Nephron (organoid): Measurements from ENCODE around the gene TANK.
"Not testable (repeated sequence)": the region's sequence is repeated elsewhere in the genome, so short reads cannot be mapped to it uniquely, and the experiment has no call there.

Experiments used
- H3K27ac Mint-ChIP-seq, 3 experiments: 2 replicates each; pipeline ENCODE4 v1.8.0; 2020; ENCODE audit warnings: mixed read lengths in 3 of 3, mild to moderate bottlenecking in 2 of 3, moderate library complexity in 1 of 3
- H3K27me3 Mint-ChIP-seq: 2 replicates; pipeline ENCODE4 v1.8.0; 2021; ENCODE audit warnings: low read depth, mild to moderate bottlenecking, moderate library complexity, mixed read lengths
- H3K36me3 Mint-ChIP-seq: 2 replicates; pipeline ENCODE4 v1.8.0; 2020; ENCODE audit warnings: low read depth, mixed read lengths
- H3K4me1 Mint-ChIP-seq: 2 replicates; pipeline ENCODE4 v1.8.0; 2020; ENCODE audit warnings: mixed read lengths
- H3K4me3 Mint-ChIP-seq, 3 experiments: 2 replicates each; pipeline ENCODE4 v1.8.0; 2020; ENCODE audit warnings: mild to moderate bottlenecking in 3 of 3, mixed read lengths in 3 of 3, moderate library complexity in 2 of 3
- H3K9me3 Mint-ChIP-seq: 2 replicates; pipeline ENCODE4 v1.8.0; 2020; ENCODE audit warnings: mixed read lengths
- TF ChIP-seq, protein P1 (sequence below), 3 experiments: fragments of 200-600 bp; sonication (generic); IDR thresholded peaks; one replicate each; pipeline ENCODE4 v1.5.0; 2021; ENCODE audit warnings: antibody characterized with exemption in 3 of 3; ENCODE audit not compliant: unreplicated experiment in 3 of 3

Gene TANK

DNA sequence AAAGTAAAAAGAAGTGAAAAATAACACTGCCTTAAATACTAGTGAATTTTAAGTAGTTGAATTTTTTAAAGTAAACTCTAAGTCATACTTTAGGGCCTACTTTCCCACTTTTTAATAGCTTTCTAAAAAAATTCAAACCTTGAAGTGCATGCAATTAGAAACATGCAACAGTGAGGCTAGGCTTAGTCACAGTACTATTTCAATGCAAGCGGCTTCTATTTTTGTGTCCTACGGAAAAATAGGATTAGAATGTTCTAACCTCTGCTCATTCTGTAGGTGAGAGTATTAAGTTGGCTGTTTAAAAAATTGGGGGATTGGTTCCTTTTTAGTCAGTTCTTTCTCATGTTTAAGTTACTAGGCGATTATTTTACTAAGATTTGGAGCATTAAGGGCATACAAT, 108.9 kb downstream of the TANK start:
- Mint-ChIP-seq H3K27ac (no peak overlapping the region), H3K4me3 (no peak overlapping the region), H3K4me1 (no peaks in the 10 kb centered on the region), H3K9me3 (no peaks in the 10 kb centered on the region), H3K36me3 (no peaks in the 10 kb centered on the region), H3K27me3 (no peaks in the 10 kb centered on the region)
- TF ChIP-seq, protein P1, sequence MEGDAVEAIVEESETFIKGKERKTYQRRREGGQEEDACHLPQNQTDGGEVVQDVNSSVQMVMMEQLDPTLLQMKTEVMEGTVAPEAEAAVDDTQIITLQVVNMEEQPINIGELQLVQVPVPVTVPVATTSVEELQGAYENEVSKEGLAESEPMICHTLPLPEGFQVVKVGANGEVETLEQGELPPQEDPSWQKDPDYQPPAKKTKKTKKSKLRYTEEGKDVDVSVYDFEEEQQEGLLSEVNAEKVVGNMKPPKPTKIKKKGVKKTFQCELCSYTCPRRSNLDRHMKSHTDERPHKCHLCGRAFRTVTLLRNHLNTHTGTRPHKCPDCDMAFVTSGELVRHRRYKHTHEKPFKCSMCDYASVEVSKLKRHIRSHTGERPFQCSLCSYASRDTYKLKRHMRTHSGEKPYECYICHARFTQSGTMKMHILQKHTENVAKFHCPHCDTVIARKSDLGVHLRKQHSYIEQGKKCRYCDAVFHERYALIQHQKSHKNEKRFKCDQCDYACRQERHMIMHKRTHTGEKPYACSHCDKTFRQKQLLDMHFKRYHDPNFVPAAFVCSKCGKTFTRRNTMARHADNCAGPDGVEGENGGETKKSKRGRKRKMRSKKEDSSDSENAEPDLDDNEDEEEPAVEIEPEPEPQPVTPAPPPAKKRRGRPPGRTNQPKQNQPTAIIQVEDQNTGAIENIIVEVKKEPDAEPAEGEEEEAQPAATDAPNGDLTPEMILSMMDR (IDR thresholded peaks at IDR 0.05; ENCODE audit: unreplicated experiment in 3 of 3), result no peak

DNA sequence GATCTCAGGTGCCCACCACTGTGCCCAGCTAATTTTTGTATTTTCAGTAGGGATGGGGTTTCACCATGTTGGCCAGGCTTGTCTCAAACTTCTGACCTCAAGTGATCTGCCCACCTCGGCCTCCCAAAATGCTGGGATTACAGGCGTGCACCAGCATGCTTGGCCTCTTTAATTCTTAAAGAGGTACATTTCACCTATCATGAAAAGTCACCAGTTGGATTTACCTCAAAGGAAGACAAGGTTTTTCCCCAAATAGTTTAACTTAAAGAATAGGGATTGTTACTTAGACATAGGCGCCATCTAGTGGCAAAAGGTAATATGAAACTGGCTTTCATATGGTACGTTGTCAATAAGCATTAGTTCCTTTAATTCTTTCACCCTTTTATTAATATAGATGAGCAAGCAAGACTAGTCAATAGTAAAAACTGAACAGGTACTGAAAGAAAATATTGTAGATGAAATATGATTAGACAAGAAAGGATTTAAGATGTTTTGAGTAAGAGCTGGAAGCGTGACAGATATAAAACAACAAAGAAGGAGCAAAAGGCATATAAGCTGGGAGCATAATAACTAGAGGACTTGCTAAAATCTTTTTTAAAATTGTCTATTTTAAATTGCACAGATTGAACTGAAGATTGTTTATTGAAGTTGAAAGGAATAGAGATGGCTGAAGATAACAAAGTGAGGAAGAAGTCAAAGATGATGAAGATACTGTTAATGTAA, 113.0 kb downstream of the TANK start:
- Mint-ChIP-seq H3K4me1 (no peaks in the 10 kb centered on the region), H3K27me3 (no peaks in the 10 kb centered on the region), H3K4me3 (no peak overlapping the region), H3K36me3 (no peaks in the 10 kb centered on the region), H3K9me3 (no peaks in the 10 kb centered on the region), H3K27ac (no peak overlapping the region)
- TF ChIP-seq, protein P1 (IDR thresholded peaks at IDR 0.05; ENCODE audit: unreplicated experiment in 3 of 3), result peak; percentile 55 to 73 (median 55)

DNA sequence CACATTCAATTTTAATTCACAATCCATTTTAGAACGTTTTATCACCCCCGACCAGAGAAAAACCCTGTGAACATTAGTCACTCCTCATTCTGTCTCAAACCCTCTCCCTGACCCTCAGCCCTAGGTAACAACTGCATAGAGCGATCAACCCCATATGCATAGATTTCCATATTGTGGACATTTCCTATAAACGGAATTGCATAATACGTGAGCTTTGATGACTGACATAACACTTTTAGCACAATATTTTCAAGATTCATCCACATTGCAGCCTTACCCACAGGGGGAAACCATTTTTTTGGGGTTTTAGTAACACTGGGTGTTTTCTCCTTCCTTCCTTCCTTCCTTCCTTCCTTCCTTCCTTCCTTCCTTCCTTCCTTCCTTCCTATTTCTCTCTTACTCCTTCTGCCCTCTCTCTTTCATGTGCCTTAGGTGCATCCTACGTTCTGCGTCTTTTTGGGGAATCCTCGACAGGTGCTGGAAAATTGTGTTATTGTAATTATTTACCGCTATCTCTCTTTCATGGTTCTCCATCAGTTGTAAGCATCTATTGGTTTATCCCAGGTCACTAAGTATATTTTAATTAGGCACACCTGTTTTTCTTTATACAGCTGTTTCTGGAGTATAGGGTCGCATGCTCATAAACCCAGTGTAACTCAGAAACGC, 118.5 kb downstream of the TANK start:
- H3K9me3 Mint-ChIP-seq, H3K4me3 Mint-ChIP-seq, H3K4me1 Mint-ChIP-seq, H3K36me3 Mint-ChIP-seq, H3K27ac Mint-ChIP-seq, H3K27me3 Mint-ChIP-seq: not testable (repeated sequence)

DNA sequence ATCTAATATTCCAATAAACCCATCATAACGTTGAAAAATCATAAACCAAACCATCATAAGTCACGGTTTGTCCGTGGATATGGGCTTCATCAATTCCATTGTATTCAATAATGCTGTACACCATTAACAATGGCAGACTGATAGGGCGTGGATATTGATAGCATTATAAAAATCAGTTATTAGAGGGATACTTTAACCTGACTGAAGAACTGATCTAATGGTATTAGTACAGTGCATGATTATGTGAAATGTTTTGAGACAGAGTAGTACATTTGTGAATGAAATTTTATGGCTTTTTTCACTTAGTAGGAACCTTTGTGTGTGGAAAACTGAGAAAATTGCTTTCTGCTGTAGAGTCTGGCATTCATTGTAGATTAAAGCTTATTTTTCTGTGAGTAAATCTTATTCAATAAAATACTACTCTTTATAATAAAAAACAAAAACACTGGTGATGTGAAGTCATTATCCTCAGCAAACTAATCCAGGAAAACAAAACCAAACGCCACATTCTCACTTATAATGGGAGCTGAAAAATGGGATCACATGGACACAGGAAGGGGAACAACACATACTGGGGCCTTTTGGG, 119.1 kb downstream of the TANK start:
- H3K4me1 Mint-ChIP-seq, H3K4me3 Mint-ChIP-seq, H3K36me3 Mint-ChIP-seq, H3K27me3 Mint-ChIP-seq, H3K27ac Mint-ChIP-seq, H3K9me3 Mint-ChIP-seq: not testable (repeated sequence)

DNA sequence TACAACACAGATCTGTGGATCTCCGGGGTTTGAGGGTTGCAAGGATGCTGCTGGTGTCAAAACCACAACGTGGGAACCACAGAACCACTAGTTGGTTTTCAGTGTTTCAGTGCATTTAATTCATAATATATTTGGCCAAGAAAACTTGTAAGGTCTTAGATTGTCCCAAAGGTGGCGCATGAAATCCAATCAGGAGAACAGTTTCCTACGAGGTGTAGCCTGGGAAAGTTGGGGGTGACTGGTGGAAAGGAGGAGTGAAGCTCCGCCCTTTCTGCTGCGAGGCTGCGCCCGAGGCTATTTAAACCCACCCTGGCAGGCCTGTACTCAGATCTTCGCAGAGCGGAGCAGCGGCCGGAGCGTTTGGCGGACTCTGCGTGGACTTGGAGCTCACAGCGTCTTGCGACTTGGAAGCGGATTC, 120.7 kb downstream of the TANK start:
- not testable (repeated sequence) for H3K36me3 Mint-ChIP-seq
- peaks cover 11% of the 10 kb centered on the region for H3K9me3 Mint-ChIP-seq

DNA sequence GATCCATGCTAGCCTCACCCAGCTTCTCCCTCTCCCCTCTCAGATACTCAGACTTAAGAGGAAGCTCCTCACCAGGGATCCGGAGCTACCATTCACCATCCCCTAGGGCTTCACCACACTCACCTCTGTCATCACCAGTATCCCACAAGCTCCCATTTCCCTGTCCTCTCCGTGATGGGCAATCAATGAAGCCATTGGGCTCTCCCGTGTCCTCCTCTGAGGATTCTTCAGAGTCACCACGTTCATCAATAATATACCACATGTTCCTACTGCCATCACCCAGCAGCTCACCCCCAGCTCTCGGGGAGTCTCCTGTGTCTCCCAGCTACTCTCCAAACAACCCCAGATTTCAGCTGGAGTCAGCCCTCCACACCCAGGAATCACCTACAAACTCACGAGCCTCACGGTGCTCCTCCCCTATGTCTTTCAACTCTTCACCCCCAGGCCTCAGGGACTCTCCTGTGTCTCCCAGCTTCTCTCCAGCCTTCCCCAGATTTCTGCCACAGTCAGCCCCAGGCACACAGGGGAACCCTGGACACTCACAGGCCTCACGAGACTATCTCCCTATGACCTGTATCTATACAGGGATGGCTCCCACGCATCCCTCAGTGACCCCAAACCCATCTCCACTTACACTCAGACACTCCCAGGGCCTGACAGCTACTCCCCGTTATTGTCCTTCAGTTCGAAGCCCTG, 121.5 kb downstream of the TANK start:
- H3K4me1 Mint-ChIP-seq, H3K27ac Mint-ChIP-seq, H3K27me3 Mint-ChIP-seq, H3K4me3 Mint-ChIP-seq, H3K36me3 Mint-ChIP-seq: not testable (repeated sequence)
- H3K9me3 Mint-ChIP-seq, result peaks cover 11% of the 10 kb centered on the region

More for the DNA sequence above, 120.7 kb downstream of the TANK start:
- H3K27me3 Mint-ChIP-seq, H3K4me1 Mint-ChIP-seq, H3K4me3 Mint-ChIP-seq, H3K27ac Mint-ChIP-seq: not testable (repeated sequence)

DNA sequence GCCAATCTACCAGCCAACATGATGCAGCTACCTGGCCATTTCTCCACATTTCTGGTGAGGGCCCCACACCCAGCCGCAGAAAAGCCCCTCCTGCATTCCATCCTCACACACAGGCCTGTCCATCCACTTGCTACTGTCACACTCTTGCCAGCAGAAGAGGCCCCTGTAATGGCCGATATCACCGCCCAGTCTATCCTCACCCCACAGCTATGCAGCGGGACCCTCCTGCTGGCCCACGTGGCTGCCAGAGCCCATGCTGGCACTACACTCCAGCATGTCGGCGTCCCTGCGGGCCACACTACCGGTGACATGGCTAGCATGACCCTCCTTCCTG, 122.0 kb downstream of the TANK start:
- not testable (repeated sequence) for H3K4me3 Mint-ChIP-seq, H3K27me3 Mint-ChIP-seq, H3K27ac Mint-ChIP-seq, H3K36me3 Mint-ChIP-seq, H3K4me1 Mint-ChIP-seq
- H3K9me3 Mint-ChIP-seq, result peaks cover 11% of the 10 kb centered on the region

DNA sequence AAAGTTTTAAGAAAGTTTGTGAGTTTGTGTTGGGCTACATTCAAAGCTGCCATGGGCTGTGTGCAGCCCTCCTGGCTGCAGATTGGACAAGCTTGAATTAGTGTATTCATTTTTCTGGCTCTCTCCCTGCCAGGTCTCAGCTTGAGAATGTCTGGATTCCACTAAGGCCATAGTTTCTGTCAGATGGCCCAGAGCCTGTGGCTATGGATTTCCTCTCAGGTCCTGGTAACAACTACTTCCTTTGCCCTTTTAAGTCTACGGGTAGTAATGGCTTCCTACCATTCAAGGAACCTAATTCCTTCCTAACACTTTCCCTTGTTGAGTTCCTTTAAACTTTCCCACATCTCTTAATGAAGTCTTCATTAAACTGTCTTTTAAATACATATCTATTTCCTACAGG, 123.7 kb downstream of the TANK start:
- Mint-ChIP-seq H3K27ac (no peak overlapping the region), H3K27me3 (no peaks in the 10 kb centered on the region), H3K4me3 (no peak overlapping the region), H3K4me1 (no peaks in the 10 kb centered on the region), H3K36me3 (no peaks in the 10 kb centered on the region), H3K9me3 (peaks cover 18% of the 10 kb centered on the region)
- TF ChIP-seq, protein P1 (IDR thresholded peaks at IDR 0.05; ENCODE audit: unreplicated experiment in 3 of 3), result no peak
